RPMI7951 (cell line): Measurements from ENCODE around the gene APBA2. TPM values are rescaled to one million over a fixed set of nuclear protein-coding genes. Genes with fewer than 3 reads are reported as not detected.

ENCODE experiments used
- DNase-seq: peaks from one replicate; pipeline ENCODE4 v3.0.0-alpha.2; 2012; ENCODE audit warnings: low read depth
- total RNA-seq: library from RNA; depleted of rRNA; stranded (reverse); fragments of >200 nt; shearing (Covaris generic); gene quantifications from 2 replicates; pipeline ENCODE4 v1.2.3, GENCODE V29; 2014

The APBA2 gene
- total RNA-seq, 1 experiment from 2014 or later, result 4.2 TPM

DNA sequence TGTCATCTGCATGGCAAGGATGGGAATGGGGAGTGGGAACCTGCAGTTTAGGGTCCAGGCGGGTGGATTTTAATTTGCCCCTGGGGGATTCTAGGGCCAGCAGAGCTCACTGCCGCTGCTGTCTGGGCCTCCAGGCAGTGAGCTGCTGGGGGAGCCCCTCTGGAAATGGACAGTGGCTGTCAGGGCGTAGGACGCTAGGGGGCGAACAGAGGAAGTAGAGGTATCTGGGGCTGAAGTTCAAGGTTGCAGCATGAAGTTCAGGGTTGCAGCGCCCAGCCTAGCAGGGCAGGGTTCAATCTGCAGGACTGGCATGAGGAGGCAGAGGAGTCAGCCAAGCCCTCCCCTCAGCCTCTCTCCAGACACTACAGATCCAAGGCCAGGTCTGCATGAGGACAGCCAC lies 49.5 kb downstream of the APBA2 start:
- no peak for DNase-seq

DNA sequence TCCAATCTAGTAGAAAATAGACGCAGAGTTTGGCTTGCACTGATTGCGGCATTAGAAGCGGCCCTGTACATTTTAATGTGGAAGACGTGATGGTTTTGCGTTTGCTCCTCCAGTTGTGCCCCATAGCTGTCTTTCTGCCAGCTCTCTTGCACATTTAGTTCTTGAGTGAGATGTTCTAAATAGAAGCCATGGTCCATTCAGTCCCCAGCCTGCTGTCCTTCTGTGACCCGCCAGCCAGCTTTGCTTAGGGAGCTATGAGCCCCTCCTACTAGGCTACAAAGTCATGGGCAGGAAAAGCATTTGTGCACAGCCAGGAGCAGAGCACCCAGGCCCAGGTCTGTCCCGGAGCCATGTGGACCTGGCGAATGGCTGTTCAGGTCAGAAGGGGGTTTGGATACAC lies 50.3 kb downstream of the APBA2 start:
- DNase-seq, result no peak

DNA sequence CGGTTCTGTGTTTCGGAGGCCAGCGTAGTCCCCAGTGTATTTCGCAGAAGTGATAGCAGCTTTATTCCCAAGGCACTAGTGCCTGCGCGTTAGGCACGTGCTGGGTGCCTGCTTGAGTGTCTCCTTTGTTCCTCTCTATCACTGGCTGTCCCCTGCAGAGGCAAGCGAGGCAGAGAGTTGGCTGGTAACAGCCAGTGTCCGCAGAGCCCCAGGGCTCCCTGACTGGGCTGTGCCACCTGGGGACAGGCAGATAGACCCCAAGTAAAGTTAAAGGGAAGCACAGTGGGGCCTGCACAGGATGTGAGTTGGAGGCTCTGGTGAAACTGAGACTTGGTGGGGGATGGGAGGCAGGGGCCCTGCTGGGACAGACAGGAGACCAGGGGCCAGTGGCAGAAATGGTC lies 50.7 kb downstream of the APBA2 start:
- no peak for DNase-seq

DNA sequence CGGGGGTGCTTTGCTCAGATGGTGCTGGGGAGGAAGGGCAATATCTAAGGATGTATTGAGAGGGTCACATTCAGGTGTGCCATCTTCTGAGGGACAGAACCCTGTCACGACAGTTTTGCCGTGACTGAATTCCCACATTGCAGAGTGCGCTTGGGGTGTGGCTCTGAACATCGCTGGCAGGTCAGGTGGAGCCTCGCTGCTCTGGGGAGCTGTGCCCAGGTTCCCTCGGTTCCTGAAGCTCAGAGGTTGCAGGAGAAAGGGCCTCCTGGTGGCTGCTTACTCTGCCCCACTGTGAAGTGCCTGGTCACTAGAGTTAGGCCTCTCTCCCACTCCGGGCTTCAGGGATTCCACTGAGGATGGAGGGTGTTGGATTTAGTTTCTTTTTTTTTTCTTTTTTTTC lies 51.5 kb downstream of the APBA2 start:
- DNase-seq, result no peak

DNA sequence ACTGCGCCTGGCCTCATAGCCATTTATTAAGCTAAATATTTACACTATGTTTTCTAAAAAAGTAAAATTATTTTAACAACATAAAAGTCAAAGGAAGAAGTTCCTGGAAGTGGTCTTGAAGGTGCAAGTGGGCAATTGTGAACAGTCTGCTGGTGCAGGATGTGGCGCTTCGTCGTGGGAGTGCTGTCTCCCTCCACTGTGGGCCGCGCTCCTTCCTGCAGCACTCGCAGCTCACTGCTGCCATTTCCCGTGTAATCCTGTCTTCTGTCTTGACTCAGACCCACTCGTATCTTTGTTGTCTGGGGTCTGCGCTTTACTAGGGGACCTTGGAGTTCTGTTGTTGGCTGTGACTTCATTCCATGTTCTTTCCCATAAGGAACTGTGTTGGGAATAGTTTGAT lies 56.3 kb downstream of the APBA2 start:
- no peak for DNase-seq

DNA sequence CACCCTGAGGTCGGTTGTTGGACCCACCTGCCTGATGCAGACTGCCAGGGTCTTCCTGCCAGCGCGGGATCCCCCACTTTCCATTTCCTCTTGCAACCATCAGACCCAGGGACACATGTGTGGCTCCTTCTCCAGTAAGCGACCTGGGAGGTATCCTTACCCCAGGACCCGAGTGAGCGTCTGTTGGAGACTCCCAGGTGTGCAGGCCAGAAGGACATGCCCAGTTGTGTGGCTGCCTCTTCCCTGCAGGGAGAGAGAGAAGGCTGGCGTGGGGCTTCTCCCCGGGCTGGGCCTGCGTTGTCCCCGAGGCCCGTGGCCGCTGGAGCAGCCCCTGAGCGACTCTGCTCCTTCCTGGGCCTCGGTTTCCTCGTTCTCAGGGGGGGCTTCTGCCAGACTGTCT lies 56.8 kb downstream of the APBA2 start:
- DNase-seq, result no peak

DNA sequence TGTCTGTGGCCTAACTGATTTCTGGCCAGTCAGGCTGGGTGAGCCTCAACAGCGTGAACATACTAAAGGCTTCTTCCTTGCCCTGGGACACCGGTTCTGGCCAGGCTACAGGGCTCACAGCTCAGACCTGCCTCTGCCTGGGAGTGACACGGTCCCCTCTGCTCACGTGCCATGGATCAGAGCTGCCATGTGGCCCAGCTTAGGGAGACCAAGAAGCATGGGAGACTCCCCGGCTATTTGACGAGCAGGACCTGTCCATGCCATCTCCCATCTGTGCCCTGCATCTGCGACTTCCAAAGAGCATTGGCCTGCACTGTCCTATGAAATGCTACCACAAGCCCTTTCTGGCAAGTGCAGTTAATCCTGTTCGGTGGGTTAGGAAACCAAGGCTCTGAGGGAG lies 57.4 kb downstream of the APBA2 start:
- no peak for DNase-seq

DNA sequence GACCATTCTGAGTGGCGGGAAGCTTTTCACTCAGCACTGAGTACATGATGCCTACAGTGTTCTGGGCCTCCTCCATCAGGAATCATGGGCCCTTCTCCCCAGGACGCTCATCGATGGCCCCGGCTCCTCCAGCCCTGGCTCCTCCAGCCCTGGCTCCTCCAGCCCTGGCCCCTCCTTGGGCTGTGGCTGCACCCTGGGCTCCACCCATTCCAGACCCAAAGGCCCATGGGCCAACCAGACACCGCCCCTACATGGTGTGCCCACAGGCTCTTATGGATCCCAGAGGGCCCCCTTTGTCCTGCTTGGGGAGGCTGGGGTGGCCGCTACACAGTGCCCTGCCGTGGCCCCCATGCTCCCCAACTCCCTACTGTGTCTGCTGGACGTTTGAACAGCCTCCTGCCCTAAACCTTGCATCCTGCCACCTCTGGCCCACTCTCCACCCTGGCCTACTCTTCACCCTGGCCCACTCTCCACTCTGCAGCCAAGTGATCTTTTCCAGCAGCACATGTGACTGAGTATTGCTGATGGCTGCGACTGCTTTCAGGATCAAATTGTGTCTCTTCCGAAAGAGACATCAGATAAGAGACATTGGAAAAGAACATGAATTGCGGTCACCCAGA lies 57.9 kb downstream of the APBA2 start:
- DNase-seq, result no peak

DNA sequence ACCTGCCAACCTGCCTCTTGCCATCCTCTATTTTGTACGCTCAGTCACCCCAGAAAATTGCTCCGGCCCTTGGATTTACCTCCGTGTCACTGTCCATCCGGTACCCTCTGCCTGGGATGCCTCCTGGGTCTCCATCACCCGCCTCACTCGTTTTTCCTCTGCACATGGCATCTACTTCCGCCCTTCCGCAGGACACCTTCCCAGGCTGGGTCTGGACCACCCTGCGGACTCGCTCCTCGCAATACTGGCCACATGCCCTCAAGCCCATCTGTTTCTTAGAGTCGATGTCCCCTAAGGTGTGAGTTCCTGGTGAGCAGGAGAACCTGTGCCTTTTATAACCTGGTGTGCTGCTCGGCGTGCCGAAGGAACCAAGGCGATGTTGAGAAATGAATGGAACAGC lies 58.5 kb downstream of the APBA2 start:
- DNase-seq, result no peak

DNA sequence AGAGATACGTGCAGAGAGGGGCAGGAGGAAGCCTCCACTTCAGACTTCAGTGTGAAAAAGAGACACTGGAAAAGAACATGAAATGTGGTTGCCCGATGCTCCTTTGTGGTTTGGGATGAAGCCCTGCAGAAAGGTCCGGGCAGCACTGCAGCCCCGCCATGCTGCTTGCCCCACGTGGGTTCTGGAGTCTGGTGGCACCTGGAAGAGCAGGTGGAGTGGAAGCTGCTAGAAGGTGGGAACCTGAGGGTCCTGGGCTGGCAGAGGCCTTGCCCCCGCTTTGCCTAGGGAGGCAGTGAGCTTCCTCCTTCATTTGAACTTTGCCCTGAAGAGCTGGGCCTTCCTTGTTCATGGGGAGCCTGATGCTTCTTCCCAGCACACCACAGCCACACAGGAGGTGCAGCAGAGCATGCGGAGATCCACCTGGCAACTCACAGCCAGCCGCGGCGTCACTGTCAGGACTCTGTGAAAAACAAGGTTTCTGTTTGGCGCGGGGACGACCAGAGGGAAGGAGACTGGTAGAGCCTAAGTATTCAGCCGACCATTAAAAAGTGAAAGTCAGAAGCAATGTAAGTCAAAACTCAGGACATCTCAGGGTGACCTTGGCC lies 59.0 kb downstream of the APBA2 start:
- no peak for DNase-seq

DNA sequence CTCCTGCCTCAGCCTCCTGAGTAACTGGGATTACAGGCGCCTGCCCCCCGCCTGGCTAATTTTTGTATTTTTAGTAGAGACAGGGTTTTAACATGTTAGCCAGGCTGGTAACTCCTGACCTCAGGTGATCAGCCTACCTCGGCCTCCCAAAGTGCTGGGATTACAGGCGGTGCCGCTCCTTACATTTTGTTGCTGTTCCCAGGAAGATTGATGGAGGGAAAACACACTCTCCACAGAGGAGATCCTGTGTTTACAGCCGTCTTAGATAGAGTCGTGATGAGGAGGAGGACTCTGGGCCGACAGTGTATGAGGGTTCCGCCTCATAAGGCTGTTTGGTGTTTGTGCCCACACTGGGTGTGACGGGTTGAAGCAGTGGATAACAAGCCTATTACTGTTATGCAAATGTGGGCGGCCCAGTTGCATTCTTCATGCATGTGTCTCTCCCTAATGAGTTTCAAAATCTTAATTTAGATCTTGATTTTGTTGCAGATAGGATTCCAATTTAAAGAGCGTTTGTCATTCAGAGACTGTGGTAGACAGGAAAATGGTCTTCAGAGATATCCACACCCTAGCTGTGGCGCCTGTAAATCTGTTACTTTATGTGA lies 60.0 kb downstream of the APBA2 start:
- no peak for DNase-seq

DNA sequence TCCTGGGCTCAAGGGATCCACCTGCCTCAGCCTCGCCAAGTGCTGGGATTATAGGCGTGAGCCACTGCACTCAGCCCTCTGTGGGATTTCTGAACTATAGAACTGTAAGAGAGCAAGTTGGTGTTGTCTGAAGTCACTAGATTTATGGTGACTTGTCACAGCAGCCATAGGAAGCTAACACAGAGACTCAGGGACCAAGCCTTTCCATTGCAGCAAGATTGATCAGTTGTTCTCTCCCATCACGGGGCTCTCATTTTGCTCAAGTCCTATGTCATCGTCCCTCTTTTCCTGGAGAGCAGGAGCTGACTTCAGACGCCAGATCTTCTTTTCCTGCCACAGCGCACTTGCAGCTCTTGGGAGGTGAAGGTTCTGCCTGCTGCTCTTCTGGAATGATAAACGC lies 61.0 kb downstream of the APBA2 start:
- no peak for DNase-seq

DNA sequence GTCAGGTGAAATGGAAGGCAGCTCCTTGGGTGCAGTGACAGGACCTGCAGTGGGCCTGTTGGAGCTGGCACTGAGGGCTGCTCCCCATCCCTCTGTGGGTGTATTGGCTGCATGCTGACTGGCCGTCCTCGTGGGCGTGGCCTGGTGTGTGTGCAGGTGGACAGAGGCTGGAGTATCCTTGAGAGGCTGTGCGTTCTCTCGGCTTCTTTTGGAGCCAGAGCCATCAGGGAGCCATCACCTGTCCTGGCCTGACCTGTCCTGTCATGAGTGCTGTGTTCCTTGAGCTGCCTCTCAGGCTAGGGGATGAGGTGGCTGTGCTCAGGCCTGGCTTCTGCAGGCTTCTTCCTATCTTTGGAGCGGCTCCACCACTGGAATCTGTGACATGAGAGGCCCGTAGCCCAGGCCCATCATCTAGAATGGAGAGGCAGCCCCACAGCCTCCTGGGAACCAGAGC lies 61.5 kb downstream of the APBA2 start:
- no peak for DNase-seq

DNA sequence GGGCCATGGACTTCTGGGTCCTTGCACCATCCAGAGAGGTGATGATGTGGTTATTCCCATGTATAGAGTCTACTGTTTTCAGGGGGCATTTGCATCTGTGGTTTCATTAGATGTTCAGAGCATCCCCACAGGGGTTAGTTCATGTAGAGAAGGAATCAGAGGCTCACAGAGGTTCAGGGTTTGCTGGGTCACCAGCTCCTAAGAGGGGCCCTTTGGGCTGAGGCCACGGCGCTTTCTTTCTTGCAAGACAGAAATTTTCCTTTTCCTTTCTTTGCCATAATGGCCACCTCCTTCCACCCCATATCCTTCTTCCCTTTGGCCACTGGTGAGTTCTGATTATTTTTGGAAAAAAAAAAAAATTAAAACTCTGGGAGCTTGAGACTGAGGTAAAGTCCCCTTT lies 62.3 kb downstream of the APBA2 start:
- no peak for DNase-seq

DNA sequence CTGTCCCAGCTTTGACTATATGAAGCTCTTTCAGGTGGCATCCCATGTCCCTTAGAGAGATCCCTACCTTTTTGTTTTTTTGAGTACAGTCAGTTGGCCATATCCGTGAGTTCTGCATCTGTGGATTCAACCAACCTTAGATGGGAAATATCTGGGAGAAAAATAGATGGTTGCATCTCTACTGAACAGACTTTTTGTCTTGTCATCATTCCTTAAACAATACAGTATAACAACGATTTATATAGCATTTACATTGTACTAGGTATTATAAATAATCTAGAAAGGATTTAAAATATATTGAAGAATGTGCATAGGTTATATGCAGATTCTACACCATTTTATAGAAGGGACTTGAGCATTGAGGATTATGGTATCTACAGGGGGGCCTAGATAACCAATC lies 65.1 kb downstream of the APBA2 start:
- DNase-seq, result no peak

DNA sequence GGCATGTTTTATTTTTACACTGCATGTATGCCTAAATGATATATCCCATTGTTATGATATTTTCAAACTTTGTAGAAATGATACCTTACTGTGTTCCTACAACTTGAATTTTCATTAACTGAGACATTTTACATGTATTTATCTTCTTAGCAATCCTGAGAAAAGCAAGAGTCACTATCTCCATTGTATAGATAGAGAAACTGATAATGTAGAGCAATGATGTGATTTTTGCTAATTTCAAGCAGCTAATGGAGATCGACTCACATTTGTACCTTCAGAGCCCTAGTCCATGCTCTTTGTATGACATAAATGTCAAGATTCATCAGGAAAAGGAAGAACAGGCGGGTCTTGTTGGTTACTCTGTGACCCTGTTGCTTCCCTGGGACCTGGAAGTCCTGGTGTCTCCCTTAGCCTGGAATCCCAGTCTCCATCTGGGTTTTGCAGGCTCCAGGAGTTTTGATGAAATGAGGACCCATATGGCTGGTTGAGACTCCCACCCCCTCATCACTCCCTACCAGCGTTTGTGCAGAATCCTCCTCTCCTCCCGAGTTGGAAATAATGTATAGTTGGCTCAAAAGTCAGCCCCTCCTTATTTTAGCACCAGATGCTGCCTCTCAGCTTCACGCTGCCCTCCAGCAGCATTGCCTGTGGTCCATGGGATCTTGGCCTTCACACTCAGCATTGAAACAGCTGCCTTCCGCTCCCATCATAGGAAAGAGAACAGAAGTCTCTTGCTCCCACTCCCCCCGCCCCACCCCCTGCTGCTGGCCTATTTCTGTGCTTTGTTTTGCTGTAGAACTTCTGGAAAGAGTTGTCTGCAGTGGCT lies 67.1 kb downstream of the APBA2 start:
- DNase-seq, result no peak

DNA sequence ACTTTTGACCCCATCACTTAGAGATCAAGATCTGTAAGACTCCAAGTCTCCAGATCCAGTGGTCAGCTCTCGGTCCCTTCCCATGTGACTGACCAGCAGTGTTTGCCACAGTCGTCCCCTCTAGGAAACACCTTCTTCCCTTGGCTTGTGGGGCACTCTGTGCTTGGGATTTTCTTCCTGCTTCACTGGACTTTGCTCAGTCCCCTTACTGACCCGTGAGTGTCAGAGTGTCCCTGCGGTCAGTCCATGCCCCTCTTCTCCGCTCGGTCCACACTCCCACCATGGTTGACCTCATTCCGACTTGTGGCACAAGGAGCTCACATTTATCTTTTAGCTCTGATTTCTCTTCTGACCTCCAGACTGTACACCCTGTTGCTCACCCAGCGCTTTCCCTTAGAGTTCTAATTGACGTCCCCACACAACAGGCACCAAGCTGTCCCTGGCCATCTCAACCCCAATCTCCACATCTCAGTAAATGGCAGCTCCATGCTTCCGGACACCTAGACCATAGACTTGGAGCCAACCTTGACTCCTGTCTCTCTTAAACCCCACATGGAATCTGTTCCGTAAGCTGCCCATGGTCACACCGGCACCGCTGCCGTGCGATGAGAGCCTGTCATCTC lies 67.9 kb downstream of the APBA2 start:
- no peak for DNase-seq

DNA sequence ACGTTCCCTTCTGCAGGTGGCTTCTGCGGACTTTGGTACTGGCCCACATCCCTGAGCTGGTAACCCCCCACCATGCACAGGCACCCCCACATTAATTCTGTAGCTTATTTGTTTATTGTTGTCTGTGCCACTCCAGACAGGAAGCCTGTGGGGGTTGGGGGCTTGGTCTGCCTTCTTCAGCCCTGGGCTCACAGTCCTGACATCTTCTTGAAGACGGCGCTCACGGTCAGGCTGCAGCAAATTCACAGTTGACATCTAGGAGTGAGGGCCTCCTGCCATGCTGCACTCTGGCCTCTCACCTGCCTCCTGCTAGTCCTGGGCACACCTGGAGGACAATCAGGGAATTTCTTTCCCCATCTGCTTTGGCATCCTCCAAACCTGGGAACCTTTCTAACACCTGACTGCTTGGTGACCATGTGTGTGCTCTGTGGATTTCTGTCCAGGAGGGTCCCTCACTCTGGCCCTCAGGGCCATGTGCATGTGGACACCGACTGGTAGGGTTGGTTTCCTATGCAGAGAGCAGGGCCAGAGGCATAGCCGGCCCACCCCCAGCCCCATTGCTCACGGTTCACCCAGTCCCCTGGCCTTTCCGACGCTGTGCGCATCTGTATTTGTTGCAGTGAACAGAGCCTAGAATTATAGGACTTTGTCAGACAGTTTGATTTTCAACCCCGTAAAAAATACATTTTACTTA lies 68.8 kb downstream of the APBA2 start:
- DNase-seq, result no peak

DNA sequence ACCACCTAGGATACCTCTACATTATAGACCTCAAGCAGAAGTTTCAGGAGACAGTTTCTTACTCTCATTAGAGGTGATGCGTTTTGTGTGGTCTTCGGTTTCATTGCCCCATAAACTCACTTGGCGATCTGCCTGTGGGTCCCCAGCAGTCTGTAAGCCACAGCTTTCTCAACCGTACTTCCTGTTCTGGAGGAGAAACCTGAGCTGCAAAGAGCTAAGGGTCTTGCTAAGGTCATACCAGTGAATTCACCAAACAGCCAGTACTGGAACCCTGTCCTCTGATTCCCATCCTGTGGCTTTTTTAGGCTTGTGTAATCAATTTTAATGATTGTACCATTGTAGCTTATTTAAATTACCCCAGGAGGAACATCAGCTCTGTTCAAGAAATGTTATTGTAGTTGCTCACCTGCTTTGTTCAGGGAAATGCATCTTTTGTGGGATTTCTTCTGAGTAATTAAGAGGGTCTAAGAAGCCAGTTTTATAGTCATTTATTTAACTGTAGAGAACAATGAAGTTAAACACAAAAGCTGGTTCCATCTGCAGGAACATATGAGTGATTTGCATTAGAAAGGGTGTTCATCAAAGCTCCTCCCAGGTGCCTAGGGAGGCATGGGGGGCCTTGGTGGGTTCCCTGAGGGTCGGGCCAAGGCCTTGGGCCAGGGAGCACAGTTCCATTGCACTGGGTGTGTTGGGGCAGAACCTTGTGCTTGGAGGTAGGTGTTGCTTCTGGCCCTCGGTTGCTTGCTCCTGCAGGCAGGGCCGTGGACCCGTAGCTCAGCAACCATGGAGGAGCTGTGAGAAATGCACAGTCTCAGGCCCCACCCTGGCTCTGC lies 69.6 kb downstream of the APBA2 start:
- DNase-seq, result peak; percentile 86

DNA sequence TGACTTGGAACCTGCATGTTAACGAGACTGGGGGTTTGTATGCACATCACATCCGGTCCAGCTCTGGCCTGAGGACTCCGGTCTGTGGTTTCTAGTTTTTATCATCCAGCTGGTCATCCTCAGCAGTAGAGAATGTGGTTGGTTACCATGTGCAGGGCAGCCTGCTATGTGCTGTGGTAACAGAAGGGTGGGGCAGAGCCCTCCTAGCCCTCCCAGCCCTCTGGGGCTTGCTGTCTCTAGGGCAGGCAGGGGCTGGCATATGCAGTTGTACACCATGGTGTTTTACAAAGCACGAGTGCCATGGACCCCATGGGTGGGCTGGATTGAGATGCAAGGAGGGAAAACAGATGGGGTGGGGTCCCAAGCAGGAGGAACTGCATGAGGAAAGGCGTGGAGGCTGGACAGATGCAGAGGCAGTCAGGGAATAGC lies 70.2 kb downstream of the APBA2 start:
- peak; percentile 90 for DNase-seq

DNA sequence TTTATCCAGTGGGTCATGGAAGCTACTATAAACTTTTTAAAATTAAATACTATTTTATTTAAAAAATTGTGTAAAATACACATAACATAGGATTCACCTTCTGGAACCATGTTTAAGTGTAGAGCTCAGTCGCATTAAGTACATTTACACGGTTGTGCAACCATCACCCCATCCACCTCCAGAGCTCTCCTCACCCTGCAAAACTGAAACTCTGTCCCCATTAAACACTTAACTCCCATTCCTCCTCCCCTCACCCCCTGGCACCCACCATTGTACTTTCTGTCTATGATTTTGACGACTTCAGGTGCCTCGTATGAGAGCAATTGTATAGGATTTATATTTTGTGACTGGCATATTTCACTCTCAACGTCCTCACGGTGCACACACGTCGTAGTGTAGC lies 70.7 kb downstream of the APBA2 start:
- no peak for DNase-seq
